Lower leg skin (tissue), 3 donors: ENCODE data around the gene PIWIL4.

Source experiments
- POLR2A ChIP-seq, 2 donors: fragments of 450-650 bp; IDR thresholded peaks; one replicate each; pipeline ENCODE4 v1.6.1; 2016 to 2017; ENCODE audit warnings: antibody characterized with exemption in 2 of 2, mild to moderate bottlenecking in 1 of 2, moderate library complexity in 1 of 2
- TF ChIP-seq, protein P1 (sequence below), 3 donors: fragments of 450-650 bp; IDR thresholded peaks; one replicate each; pipeline ENCODE4 v1.5.1; 2016; ENCODE audit warnings: antibody characterized with exemption in 3 of 3, mild to moderate bottlenecking in 3 of 3, moderate library complexity in 2 of 3

DNA sequence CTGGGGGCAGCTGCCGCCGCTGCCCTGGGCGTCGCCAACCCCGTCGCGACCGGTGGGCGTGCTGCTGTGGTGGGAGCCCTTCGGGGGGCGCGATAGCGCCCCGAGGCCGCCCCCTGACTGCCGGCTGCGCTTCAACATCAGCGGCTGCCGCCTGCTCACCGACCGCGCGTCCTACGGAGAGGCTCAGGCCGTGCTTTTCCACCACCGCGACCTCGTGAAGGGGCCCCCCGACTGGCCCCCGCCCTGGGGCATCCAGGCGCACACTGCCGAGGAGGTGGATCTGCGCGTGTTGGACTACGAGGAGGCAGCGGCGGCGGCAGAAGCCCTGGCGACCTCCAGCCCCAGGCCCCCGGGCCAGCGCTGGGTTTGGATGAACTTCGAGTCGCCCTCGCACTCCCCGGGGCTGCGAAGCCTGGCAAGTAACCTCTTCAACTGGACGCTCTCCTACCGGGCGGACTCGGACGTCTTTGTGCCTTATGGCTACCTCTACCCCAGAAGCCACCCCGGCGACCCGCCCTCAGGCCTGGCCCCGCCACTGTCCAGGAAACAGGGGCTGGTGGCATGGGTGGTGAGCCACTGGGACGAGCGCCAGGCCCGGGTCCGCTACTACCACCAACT is 22.4 kb upstream of the PIWIL4 start:
- no peak for TF ChIP-seq POLR2A (IDR thresholded peaks at IDR 0.05)
- TF ChIP-seq, protein P1, sequence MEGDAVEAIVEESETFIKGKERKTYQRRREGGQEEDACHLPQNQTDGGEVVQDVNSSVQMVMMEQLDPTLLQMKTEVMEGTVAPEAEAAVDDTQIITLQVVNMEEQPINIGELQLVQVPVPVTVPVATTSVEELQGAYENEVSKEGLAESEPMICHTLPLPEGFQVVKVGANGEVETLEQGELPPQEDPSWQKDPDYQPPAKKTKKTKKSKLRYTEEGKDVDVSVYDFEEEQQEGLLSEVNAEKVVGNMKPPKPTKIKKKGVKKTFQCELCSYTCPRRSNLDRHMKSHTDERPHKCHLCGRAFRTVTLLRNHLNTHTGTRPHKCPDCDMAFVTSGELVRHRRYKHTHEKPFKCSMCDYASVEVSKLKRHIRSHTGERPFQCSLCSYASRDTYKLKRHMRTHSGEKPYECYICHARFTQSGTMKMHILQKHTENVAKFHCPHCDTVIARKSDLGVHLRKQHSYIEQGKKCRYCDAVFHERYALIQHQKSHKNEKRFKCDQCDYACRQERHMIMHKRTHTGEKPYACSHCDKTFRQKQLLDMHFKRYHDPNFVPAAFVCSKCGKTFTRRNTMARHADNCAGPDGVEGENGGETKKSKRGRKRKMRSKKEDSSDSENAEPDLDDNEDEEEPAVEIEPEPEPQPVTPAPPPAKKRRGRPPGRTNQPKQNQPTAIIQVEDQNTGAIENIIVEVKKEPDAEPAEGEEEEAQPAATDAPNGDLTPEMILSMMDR (IDR thresholded peaks at IDR 0.05) = no peak
